Thyroid gland (tissue), 4 donors: ENCODE data around the gene TSKU. TPM values are rescaled to one million over a fixed set of nuclear protein-coding genes. Genes with fewer than 3 reads are reported as not detected.

Experiments used
- DNase-seq, 2 donors: peaks; one replicate each; pipeline ENCODE4 v3.0.0-alpha.2; 2019
- H3K27ac ChIP-seq, 3 donors: fragments of 200-600 bp; sonication (generic); 1 replicate in 2 of 3; 2 replicates in 1 of 3; pipeline ENCODE4 v1.5.1; 2016 to 2019; ENCODE audit warnings: mild to moderate bottlenecking in 1 of 3, moderate library complexity in 1 of 3
- H3K27me3 ChIP-seq: fragments of 200-600 bp; sonication (generic); one replicate; pipeline ENCODE4 v1.5.1; 2019
- H3K36me3 ChIP-seq, 2 donors: fragments of 200-600 bp; sonication (generic); one replicate each; pipeline ENCODE4 v1.5.1; 2016 to 2019
- H3K4me1 ChIP-seq, 2 donors: fragments of 200-600 bp; sonication (generic); one replicate each; pipeline ENCODE4 v1.5.1; 2017 to 2019
- H3K4me3 ChIP-seq, 3 donors: fragments of 200-600 bp; sonication (generic); replicated peaks in 1 of 3; 1 replicate in 2 of 3; 2 replicates in 1 of 3; pipeline ENCODE4 v1.5.1; 2016; ENCODE audit warnings: mild to moderate bottlenecking in 1 of 3
- H3K9me3 ChIP-seq: fragments of 200-600 bp; sonication (generic); one replicate; pipeline ENCODE4 v1.5.1; 2017
- POLR2A ChIP-seq, 2 donors: fragments of 450-650 bp; IDR thresholded peaks; one replicate each; pipeline ENCODE4 v1.6.1; 2017; ENCODE audit warnings: antibody characterized with exemption in 2 of 2, mild to moderate bottlenecking in 2 of 2, moderate library complexity in 1 of 2
- WGBS, 2 donors: methylation state at CpG; one replicate each; pipeline ENCODE4 v1.1.5; 2017; 5-methylcytosine and 5-hydroxymethylcytosine counted together
- intact Hi-C: fragments of 100-400 bp; cut with DNase I; formaldehyde crosslinking; loops from one replicate; pipeline ENCODE4 v1.15.1; 2023
- total RNA-seq, 4 donors: library from RNA; depleted of rRNA; stranded (reverse); fragments of >200 nt; gene quantifications; one replicate each; pipeline ENCODE4 v1.2.3, GENCODE V29; 2016
- TF ChIP-seq, protein P1 (sequence below), 6 experiments: fragments of 200-600 bp in 3 of 6; fragments of 450-650 bp in 3 of 6; sonication (generic) in 3 of 6; IDR thresholded peaks; one replicate each; pipeline ENCODE4 v1.5.1; 2016 to 2019; ENCODE audit warnings: antibody characterized with exemption in 6 of 6, mild to moderate bottlenecking in 2 of 6, inconsistent platforms in 1 of 6, moderate library complexity in 1 of 6

The TSKU gene
- total RNA-seq, 4 donors from 2014 or later, result 95.6 to 152 (median 99.2) TPM

DNA sequence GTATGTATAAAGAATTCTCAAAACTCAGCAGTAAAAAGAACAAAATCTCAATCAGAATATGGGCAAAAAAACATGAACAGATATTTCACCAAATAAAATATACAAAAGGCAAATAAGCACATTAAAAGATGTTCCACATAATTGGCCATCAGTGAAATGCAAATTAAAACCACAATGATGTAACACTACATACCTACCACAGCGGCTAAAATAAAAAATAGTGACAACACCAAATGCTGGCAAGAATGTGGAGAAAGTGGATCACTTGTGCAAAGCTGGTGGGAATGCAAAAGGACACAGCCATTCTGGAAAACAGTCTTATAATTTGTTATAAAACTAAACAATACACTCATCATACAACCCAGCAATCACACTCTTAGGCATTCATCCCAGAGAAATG is 39.2 kb downstream of the TSKU start:
- intact Hi-C loops, result no loop called here
- peaks cover 0 to 9% of the 10 kb centered on the region in 2 donors for H3K4me1 ChIP-seq
- DNase-seq, result no peak
- WGBS, 2 donors, result 91% methylated on average over 1 of the region's 1 CpG
- no peak overlapping the region for H3K27ac ChIP-seq
- no peaks in the 10 kb centered on the region for H3K9me3 ChIP-seq
- H3K4me3 ChIP-seq, result no peak overlapping the region
- TF ChIP-seq, protein P1, sequence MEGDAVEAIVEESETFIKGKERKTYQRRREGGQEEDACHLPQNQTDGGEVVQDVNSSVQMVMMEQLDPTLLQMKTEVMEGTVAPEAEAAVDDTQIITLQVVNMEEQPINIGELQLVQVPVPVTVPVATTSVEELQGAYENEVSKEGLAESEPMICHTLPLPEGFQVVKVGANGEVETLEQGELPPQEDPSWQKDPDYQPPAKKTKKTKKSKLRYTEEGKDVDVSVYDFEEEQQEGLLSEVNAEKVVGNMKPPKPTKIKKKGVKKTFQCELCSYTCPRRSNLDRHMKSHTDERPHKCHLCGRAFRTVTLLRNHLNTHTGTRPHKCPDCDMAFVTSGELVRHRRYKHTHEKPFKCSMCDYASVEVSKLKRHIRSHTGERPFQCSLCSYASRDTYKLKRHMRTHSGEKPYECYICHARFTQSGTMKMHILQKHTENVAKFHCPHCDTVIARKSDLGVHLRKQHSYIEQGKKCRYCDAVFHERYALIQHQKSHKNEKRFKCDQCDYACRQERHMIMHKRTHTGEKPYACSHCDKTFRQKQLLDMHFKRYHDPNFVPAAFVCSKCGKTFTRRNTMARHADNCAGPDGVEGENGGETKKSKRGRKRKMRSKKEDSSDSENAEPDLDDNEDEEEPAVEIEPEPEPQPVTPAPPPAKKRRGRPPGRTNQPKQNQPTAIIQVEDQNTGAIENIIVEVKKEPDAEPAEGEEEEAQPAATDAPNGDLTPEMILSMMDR (IDR thresholded peaks at IDR 0.05), result no peak
- no peak for TF ChIP-seq POLR2A (IDR thresholded peaks at IDR 0.05)
- no peaks in the 10 kb centered on the region for H3K36me3 ChIP-seq
- H3K27me3 ChIP-seq, result no peaks in the 10 kb centered on the region

DNA sequence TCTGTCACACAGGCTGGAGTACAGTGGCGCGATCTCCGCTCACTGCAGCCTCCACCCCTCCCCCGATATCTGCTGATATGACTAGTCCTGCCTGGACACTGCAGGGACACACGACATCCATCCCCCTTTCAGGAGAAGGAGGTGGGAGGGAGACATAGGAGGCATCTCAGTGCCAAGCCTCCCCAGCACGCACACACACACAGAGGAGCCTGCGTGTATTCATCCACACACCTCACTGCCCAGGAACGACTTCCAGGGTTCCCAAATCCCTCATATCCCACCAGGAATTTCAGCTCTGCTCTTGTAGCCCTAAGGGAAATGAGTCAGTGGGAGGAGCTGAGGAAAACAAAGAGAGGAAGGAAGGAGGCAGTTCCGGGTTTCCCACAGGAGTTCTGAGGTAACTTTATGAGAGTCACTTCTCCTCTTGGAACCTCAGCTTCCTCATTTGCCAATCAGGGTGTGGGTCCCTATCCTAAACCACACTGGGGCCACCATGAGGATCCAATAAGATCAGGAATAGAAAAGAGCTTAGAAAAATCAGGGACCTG is 40.4 kb downstream of the TSKU start:
- peak overlapping the region; percentile 37 to 61 (median 56) for H3K27ac ChIP-seq
- peaks cover 0 to 9% of the 10 kb centered on the region in 2 donors for H3K4me1 ChIP-seq
- no peaks in the 10 kb centered on the region for H3K27me3 ChIP-seq
- H3K36me3 ChIP-seq, result no peaks in the 10 kb centered on the region
- intact Hi-C loops, result no loop called here
- WGBS, 2 donors, result 62 to 67% methylated on average over 9 of the region's 9 CpGs
- no peak overlapping the region for H3K4me3 ChIP-seq
- DNase-seq, result no peak
- H3K9me3 ChIP-seq, result no peaks in the 10 kb centered on the region
- TF ChIP-seq, protein P1 (IDR thresholded peaks at IDR 0.05), result no peak
- TF ChIP-seq POLR2A (IDR thresholded peaks at IDR 0.05), result no peak

DNA sequence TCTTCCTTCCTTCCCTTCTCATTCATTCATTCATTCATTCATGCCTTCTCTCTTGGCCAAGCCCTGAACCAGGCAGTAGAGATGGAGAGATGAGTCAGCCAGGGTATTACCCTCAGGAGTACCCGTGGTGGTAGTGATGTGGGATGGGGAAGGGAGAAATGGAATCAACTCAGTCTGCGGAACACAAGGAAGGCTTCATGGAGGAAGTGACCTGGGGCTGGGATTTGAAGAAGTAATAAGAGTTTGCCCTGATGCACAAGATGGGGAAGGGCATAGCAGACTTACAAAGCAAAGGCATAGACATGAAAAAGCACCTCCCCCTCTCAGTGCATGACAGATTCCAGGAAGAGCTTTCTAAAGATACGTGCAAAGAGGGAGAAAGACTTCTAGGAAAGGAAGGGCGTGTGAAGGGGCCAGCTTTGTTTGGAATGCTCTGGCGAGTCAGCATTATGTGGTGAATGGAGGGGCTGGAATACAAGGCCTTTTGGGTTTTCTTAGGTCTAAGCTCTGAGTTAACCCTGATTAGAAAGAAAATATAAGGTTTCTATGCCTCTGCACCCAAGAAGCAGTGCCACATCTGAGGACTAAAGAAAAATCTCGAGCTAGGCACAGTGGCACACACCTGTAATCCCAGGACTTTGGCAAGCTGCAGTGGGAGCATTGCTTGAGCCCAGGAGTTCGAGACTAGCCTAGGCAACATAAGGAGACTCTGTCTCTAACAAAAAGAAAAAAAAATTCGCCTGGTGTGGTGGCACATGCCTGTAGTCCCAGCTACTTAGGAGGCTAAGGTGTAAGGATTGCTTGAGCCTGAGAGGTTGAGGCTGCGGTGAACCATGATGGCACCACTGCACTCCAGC is 41.2 kb downstream of the TSKU start:
- WGBS, 2 donors, result 65 to 78% methylated on average over 9 of the region's 9 CpGs
- Histone ChIP-seq H3K27ac (peak overlapping the region; percentile 37 to 61 (median 56)), H3K27me3 (no peaks in the 10 kb centered on the region), H3K4me3 (no peak overlapping the region), H3K36me3 (no peaks in the 10 kb centered on the region), H3K4me1 (peaks cover 0 to 9% of the 10 kb centered on the region in 2 donors), H3K9me3 (no peaks in the 10 kb centered on the region)
- TF ChIP-seq, protein P1 (IDR thresholded peaks at IDR 0.05), result no peak
- TF ChIP-seq POLR2A (IDR thresholded peaks at IDR 0.05), result no peak
- DNase-seq, result no peak
- intact Hi-C loops, result no loop called here

- intact Hi-C loops, result no loop called here
- no peaks in the 10 kb centered on the region for H3K9me3 ChIP-seq
- 80 to 87% methylated on average over 5 of the region's 5 CpGs for WGBS, 2 donors
- no peak overlapping the region for H3K27ac ChIP-seq
- H3K4me1 ChIP-seq, result peaks cover 0 to 9% of the 10 kb centered on the region in 2 donors
- H3K36me3 ChIP-seq, result no peaks in the 10 kb centered on the region
- H3K4me3 ChIP-seq, result no peak overlapping the region
- no peaks in the 10 kb centered on the region for H3K27me3 ChIP-seq
- TF ChIP-seq, protein P1 (IDR thresholded peaks at IDR 0.05), result no peak
- no peak for TF ChIP-seq POLR2A (IDR thresholded peaks at IDR 0.05)
- no peak for DNase-seq
These were observed 42.0 kb downstream of the TSKU start for GRCh38 chr11:76824980-76825725.
